ENCODE measurements around the gene FAM236A. TPM values are rescaled to one million over a fixed set of nuclear protein-coding genes. Genes with fewer than 3 reads are reported as not detected.
"Not testable (repeated sequence)": the region's sequence is repeated elsewhere in the genome, so short reads cannot be mapped to it uniquely, and the experiment has no call there.

Gene FAM236A
- not detected in 2 replicates for total RNA-seq (2014; rRNA removed; shearing (Covaris generic))
- not detected in 2 replicates for polyA plus RNA-seq (2015; cell fraction: cytosol; rRNA removed)
- polyA plus RNA-seq (2015; cell fraction: nucleus; rRNA removed): not detected in 2 replicates

- DNase-seq (ENCODE audit: low read depth): not testable (repeated sequence)
These were observed at the start of gene FAM236A for GRCh38 chrX:72937906-72938305. FAM236A (plus strand) TSS chrX:72938206; CDS start chrX:72938263, 57 bp downstream.

GRCh38 chrX:72889740-72890139, 48.3 kb upstream of the FAM236A start:
- DNase-seq (ENCODE audit: low read depth): not testable (repeated sequence)

- not testable (repeated sequence) for DNase-seq (ENCODE audit: low read depth)
These were observed 25.7 kb upstream of the FAM236A start, which contains the start of gene FAM236C for GRCh38 chrX:72912315-72912714. FAM236C (plus strand) TSS chrX:72912615; CDS start chrX:72912715, 100 bp downstream.

- not testable (repeated sequence) for DNase-seq (ENCODE audit: low read depth)
These were observed 21.9 kb upstream of the FAM236A start for GRCh38 chrX:72916096-72916495.

GRCh38 chrX:72932283-72932682, 5.7 kb upstream of the FAM236A start:
- not testable (repeated sequence) for DNase-seq (ENCODE audit: low read depth)

GRCh38 chrX:72936455-72936854, 1.6 kb upstream of the FAM236A start:
- not testable (repeated sequence) for DNase-seq (ENCODE audit: low read depth)

GRCh38 chrX:72936882-72937455, 1.0 kb upstream of the FAM236A start:
- DNase-seq (ENCODE audit: low read depth): not testable (repeated sequence)

GRCh38 chrX:72942272-72942671, 4.3 kb downstream of the FAM236A start:
- not testable (repeated sequence) for DNase-seq (ENCODE audit: low read depth)

- DNase-seq (ENCODE audit: low read depth): not testable (repeated sequence)
These were observed 5.2 kb downstream of the FAM236A start for GRCh38 chrX:72943035-72943818.

- not testable (repeated sequence) for DNase-seq (ENCODE audit: low read depth)
These were observed 5.8 kb downstream of the FAM236A start, which contains the start of gene DMRTC1 for GRCh38 chrX:72943819-72944169. DMRTC1 (minus strand) TSS chrX:72943837; CDS start chrX:72875694, 68,143 bp downstream.

GRCh38 chrX:72959971-72960370, 22.0 kb downstream of the FAM236A start:
- DNase-seq (ENCODE audit: low read depth): not testable (repeated sequence)

GRCh38 chrX:72971859-72972258, 33.9 kb downstream of the FAM236A start:
- not testable (repeated sequence) for DNase-seq (ENCODE audit: low read depth)

GRCh38 chrX:72974885-72975284, 36.9 kb downstream of the FAM236A start:
- DNase-seq (ENCODE audit: low read depth): not testable (repeated sequence)

- not testable (repeated sequence) for DNase-seq (ENCODE audit: low read depth)
These were observed 43.0 kb downstream of the FAM236A start for GRCh38 chrX:72980894-72981469.

Other genes with a start within 250 kb of the FAM236A start
- gene PHKA1, start 223.9 kb upstream of the FAM236A start, total RNA-seq (2014; rRNA removed; shearing (Covaris generic)): 6.9 and 8.3 TPM in 2 replicates
- gene DMRTC1B, start 161.3 kb upstream of the FAM236A start, total RNA-seq (2014; rRNA removed; shearing (Covaris generic)): not detected in 2 replicates
- not detected in 2 replicates for gene FAM236B, start 155.5 kb upstream of the FAM236A start, total RNA-seq (2014; rRNA removed; shearing (Covaris generic))
- not detected in 2 replicates for gene FAM236D, start 130.0 kb upstream of the FAM236A start, total RNA-seq (2014; rRNA removed; shearing (Covaris generic))
- not detected in 2 replicates for gene FAM236C, start 25.6 kb upstream of the FAM236A start, total RNA-seq (2014; rRNA removed; shearing (Covaris generic))
- gene DMRTC1, start 5.6 kb downstream of the FAM236A start, total RNA-seq (2014; rRNA removed; shearing (Covaris generic)): not detected in 2 replicates
- not detected in 2 replicates for gene PABPC1L2B, start 64.7 kb downstream of the FAM236A start, total RNA-seq (2014; rRNA removed; shearing (Covaris generic))
- not detected in 2 replicates for gene PABPC1L2A, start 141.3 kb downstream of the FAM236A start, total RNA-seq (2014; rRNA removed; shearing (Covaris generic))

Data from HT1080 (cell line).